GM19240 (cell line): ENCODE measurements around the gene CACNA1G.

Experiments used
- DNase-seq: peaks from one replicate; pipeline ENCODE4 v3.0.0; 2011; ENCODE audit warnings: low spot score; ENCODE audit not compliant: insufficient read length

CACNA1G gene

GRCh38 chr17:50547035-50547735, 13.3 kb upstream of the CACNA1G start, which contains the start of gene SPATA20:
Gene SPATA20 (plus strand): TSS chr17:50547174. CDS start chr17:50547209, 35 bp downstream.
- DNase-seq: peak; percentile 67

DNA sequence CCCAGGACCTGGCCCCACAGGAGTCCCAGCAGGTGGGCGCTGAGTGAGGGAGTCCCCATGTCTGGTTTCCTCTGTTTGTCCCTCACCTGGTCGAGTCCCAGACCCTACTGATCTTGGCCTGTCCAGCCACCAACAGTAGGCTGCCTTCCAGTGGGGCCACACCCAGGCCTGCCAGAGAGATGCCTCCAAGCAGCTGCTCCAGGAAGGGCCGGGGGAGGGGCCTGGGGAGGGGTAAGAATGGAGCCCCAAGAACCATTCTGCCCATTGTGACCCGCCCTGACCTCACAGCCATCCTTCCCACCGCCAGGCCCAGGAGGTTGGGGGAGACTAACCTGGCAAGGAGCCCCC, 12.8 kb upstream of the CACNA1G start:
- DNase-seq: no peak

- no peak for DNase-seq
These were observed 11.7 kb upstream of the CACNA1G start for GRCh38 chr17:50548831-50549230.

- no peak for DNase-seq
These were observed 11.1 kb upstream of the CACNA1G start for GRCh38 chr17:50549256-50549941.

- no peak for DNase-seq
These were observed 10.5 kb upstream of the CACNA1G start for GRCh38 chr17:50549969-50550368.

DNA sequence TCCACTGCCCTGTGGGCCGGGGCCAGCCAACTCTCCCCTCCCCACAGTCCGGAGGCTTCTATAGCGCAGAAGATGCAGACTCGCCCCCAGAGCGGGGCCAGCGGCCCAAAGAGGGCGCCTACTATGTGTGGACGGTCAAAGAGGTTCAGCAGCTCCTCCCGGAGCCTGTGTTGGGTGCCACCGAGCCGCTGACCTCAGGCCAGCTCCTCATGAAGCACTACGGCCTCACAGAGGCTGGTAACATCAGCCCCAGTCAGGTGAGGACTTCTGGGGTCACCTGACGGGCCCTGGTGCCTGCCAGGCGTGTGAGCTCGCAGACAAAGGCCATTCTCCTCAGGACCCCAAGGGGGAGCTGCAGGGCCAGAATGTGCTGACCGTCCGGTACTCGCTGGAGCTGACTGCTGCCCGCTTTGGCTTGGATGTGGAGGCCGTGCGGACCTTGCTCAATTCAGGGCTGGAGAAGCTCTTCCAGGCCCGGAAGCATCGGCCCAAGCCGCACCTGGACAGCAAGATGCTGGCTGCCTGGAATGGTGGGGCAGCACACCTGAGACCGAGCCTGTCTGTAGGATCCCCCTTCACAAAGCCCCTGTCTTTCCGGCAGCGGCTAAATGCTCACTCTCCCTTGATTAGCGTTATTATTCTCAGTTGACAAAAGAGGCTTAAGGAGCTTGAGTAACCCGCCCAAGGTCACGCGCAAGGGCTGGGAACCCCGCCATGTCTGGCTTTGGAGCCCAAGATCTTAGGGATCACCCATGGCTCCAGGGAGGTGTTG, 9.7 kb upstream of the CACNA1G start:
- DNase-seq: no peak

DNA sequence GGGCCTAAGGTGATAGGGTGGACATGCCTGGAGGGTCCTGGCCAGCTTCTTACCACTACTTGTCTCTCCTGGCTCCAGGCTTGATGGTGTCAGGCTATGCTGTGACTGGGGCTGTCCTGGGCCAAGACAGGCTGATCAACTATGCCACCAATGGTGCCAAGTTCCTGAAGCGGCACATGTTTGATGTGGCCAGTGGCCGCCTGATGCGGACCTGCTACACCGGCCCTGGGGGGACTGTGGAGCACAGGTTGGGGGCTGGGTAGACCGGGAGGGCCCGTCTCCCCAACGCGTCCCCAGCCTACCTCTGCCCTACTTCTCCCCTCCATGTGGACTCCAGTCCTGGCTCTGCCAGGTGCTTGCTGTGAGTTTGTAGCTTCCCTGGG, 9.1 kb upstream of the CACNA1G start:
- no peak for DNase-seq

DNA sequence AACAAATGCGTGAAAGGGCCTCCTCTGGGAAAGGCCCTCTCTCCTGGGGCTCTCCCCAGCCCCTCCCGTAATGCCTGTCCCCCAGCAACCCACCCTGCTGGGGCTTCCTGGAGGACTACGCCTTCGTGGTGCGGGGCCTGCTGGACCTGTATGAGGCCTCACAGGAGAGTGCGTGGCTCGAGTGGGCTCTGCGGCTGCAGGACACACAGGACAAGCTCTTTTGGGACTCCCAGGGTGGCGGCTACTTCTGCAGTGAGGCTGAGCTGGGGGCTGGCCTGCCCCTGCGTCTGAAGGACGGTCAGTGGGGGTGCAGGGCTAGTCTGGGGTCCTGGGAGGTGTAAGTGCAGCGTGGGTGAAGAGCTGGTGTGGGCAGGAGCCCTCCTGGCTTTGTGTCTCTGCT, 8.6 kb upstream of the CACNA1G start:
- no peak for DNase-seq

DNA sequence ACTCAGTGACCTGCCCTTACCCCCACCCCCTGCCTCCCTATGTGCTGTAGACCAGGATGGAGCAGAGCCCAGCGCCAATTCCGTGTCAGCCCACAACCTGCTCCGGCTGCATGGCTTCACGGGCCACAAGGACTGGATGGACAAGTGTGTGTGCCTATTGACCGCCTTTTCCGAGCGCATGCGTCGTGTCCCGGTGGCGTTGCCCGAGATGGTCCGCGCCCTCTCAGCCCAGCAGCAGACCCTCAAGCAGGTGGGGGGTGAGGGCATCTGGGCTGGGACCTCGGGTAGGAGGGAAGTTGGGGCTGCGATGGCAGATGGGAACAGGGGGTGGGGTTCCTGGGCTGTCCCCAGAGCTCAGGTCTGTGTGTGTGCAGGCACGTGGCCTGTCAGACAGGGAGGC, 6.3 kb upstream of the CACNA1G start:
- DNase-seq: no peak

DNA sequence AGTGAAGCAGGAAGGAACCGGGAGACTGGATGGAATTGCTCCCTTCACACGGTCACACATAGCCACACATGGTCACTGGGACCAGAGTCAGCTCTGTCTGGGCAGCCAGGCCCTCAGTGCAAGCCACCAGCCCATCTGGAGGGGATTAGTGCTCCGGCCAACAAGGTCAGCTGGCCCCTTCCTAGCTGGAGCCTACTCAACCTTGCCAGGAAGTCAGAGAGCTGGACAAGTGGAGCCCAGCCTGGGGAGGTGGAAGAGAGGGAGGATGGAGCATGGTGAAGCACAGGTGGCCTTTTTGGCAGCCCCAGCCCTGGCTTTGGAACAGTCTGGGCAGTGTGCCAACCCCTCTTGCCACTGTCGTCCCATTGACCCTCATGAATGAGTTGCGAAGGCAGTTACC, 3.7 kb upstream of the CACNA1G start:
- no peak for DNase-seq

DNA sequence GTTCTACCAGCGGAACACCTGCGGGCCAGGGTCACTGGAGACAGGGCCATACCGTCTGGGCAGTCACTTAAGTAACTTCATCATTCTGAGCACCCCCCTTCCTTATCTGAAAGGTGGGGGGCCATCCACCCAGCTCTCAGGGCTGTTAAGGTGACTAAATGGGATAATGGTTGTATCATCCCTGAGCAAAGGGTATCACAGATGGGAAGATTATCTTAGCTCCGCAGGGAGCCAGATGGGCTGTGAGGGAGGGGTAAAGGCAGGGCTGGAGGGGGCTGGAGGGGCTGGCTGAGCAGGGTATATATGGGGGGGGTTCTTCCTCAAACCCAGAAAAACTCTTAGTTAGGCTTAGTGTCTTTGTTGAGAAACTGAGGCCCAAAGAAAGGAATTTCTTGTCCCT, 2.9 kb upstream of the CACNA1G start:
- DNase-seq: no peak

GRCh38 chr17:50558091-50558490, 2.4 kb upstream of the CACNA1G start:
- no peak for DNase-seq

DNA sequence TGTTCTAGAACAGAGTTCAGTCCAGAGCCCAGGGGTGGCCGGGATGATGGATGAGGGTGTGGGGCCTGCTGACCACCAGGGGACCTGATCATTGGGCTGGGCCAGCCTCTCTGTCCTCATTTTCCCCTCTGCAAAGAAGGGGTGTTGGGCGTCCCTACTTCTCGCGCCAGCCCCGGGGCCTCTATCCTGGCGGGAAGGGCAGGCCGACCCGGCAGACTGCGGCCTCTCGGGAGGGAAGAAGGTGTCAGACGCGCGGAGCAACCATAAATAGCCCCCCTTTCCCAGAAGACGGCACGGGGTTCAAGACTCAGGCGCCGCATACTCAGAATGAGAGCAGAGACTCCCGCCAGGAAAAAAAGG, 2.0 kb upstream of the CACNA1G start:
- DNase-seq: no peak

- DNase-seq: no peak
These were observed 1.4 kb upstream of the CACNA1G start for GRCh38 chr17:50558941-50559614.

DNA sequence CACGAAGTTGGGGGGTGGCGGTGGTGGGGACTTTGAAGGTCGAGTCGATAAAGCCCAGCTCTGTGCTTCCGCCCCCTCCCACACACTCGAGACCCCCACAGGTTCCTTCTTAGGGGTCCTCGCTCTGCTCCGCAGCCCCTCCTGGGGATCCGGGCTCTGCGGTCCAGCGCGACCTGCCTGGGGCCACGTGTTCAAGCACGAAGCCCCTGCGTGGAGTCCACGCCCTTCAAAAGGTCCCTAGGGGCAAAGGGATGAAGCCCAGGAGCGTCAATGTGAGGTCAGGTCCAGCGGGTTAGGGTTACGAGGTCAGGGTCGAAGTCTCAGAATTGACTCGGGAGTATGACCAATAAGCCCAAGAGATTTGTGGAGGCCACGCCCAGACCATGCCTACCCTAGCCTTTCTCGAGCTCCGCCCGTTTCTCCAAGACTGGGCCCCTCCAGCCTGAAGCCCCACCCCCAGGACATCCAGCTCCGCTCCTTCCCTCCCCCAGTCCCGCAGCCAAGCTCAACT, 786 bp upstream of the CACNA1G start:
- DNase-seq: no peak

DNA sequence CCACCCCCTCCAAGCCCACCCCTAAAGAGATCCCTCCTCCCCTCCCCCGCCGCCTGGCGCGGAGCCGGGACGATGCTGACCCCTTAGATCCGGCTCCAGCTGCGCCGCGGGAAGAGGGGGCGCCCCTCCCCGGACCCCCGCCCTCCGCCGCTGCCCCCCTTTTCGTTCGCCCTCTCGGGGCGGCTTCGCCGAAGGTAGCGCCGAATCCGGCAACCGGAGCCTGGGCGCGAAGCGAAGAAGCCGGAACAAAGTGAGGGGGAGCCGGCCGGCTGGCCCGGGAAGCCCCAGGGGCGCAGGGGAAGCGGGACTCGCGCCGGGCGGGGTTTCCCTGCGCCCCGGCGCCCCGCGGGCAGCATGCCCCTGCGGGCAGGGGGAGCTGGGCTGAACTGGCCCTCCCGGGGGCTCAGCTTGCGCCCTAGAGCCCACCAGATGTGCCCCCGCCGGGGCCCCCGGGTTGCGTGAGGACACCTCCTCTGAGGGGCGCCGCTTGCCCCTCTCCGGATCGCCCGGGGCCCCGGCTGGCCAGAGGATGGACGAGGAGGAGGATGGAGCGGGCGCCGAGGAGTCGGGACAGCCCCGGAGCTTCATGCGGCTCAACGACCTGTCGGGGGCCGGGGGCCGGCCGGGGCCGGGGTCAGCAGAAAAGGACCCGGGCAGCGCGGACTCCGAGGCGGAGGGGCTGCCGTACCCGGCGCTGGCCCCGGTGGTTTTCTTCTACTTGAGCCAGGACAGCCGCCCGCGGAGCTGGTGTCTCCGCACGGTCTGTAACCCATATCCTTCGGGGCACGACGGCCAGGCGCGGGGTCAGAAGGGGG, 623 bp downstream of the CACNA1G start:
- DNase-seq: no peak

DNA sequence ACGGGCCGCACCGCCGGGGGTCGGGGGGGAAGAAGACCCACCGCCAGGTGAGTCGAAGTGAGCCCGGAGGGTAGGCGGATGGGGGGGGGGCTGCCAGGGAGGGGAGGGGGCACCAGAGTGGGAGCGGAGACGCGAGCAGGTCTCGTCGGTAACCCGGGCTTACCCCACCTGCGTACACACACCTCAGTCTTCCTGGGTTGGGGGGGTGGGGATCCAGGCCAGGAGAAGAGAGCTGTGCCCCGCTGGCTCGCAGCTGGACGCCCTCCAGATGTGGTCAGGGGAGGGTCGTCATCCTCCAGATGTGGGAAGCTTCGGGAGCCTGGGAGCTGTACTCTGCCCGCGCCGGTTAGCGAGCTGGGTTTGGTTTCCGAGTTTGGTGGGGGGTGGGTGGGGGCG, 1.2 kb downstream of the CACNA1G start:
- DNase-seq: no peak

GRCh38 chr17:50562242-50563091, 2.0 kb downstream of the CACNA1G start:
- no peak for DNase-seq

DNA sequence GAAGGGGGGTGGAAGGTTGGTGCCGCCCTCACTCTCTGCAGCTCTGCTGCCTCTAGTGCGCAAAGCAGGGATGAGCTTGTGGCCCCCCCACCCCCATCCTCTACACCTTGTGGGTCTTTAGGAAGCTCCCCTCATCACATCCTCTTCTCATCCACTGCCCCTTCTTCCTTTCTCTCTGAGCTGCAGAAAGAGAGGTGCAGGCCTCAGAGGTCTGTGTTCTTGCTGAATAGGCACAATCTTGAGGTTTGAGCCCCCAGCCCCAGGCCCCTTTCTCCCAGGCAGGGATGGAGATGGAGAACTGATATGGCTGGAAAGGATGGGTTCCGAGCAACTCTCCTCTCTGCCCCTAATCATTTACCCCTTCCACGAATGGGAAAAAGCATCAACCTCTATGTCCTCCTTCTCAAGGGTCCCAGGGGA, 2.6 kb downstream of the CACNA1G start:
- DNase-seq: no peak

DNA sequence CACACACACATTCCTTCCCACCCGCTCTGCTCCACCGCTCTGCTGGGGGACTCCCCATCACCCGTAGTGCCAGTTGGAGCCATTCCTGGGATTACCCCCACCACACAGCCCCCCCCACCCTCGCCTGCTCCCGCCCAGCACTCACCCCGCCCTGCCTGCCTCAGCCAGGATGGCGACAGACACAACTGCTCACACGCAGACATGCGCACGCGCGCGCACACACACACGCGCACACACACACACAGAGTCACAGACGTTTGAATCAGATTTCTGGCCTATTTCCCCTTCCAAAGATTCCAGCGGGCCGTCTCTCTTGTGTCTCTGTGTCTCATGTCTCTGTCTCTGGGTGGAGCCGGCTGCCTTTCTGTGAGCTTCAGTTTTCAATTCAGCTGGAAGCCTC, 4.4 kb downstream of the CACNA1G start:
- DNase-seq: no peak
